Measurements from ENCODE around the gene SOHLH1. TPM values are rescaled to one million over a fixed set of nuclear protein-coding genes. Genes with fewer than 3 reads are reported as not detected.

SOHLH1 gene
- total RNA-seq, 1 experiment from 2014 or later, result not detected

DNA sequence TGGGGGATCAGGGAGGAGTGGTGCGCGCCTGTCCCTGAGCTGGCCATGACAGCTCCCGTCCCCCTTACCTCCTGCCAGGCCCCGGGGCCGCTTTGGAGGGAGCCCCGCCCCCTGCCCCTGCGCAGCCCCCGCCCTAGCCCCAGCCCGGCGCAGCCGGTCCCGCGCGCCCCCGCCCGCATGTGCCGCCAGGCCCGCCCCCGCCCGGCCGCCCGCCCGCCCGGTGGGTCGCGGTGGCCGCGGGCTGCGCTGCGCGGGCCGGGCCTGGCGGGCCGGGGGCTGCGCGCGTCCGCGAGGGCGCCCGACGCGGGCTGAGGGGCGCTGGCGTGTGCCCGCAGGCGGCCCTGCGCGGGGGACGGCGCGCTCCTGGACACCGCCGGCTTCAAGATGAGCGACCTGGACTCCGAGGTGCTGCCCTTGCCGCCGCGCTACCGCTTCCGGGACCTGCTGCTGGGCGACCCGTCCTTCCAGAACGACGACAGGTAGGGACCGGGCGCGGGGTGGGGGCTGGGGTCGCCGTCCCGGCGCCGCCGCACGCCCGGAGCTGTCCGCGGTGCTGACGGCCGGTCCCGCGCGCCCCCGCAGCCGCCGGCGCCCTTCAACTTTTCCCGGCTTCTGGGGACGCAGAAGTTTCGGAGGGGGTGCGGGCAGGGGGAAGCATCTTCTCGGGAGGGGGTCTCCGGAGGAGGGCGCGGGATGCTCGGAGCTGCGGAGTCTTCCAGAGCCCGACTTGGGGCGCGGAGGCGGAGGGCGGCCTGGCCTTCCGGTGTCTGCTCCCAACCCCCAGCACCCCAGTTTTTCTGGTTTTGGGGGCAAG, 15.2 kb upstream of the SOHLH1 start:
- ATAC-seq (no peak), DNase-seq (ENCODE audit: low read depth, low spot score) (no peak)
- ChIA-PET RAD21 (ENCODE audit: low non-redundant PET in 1 of 2, low total read pairs in 2 of 2, uncharacterized antibody in 2 of 2, unreplicated experiment in 2 of 2) (no interaction called here), POLR2A (no interaction called here), CTCF (no interaction called here)
- intact Hi-C loops (cut with micrococcal nuclease), result no loop called here
- Histone ChIP-seq H3K4me2 (ENCODE audit: low read length) (no peak overlapping the region), H2AFZ (ENCODE audit: low read depth, low read length, poor library complexity, severe bottlenecking) (no peak overlapping the region), H3K9ac (ENCODE audit: low read length) (no peak overlapping the region), H3K27me3 (ENCODE audit: insufficient read depth, low read length) (0 out of 2 replicates have a peak, but pooled peaks cover 3% of the 10 kb centered on the region), H4K20me1 (ENCODE audit: insufficient read depth) (no peaks in the 10 kb centered on the region), H3K36me3 (ENCODE audit: control insufficient read depth in 1 of 2, insufficient read depth in 2 of 2, low read length in 2 of 2) (no peaks in the 10 kb centered on the region), H3K27ac (ENCODE audit: low read depth, low read length) (no peak overlapping the region), H3K4me1 (ENCODE audit: control insufficient read depth in 1 of 2, insufficient read depth in 2 of 2, low read length in 2 of 2) (peaks cover 6 to 12% of the 10 kb centered on the region in 2 experiments; a peak in 3 of 4 replicates), H3K79me2 (ENCODE audit: insufficient read depth, low read length) (no peaks in the 10 kb centered on the region), H3K9me2 (ENCODE audit: insufficient read depth) (no peaks in the 10 kb centered on the region), H3K9me3 (ENCODE audit: control insufficient read depth in 1 of 2, insufficient read depth in 1 of 2, low read depth in 1 of 2, low read length in 2 of 2) (no peaks in the 10 kb centered on the region), H3K4me3 (replicated peaks in 1 of 2; ENCODE audit: low read depth in 1 of 2, low read length in 2 of 2) (no peak overlapping the region)
- no peak for TF ChIP-seq SRF (IDR thresholded peaks at IDR 0.05; ENCODE audit: low read depth)
- TF ChIP-seq, protein P1, sequence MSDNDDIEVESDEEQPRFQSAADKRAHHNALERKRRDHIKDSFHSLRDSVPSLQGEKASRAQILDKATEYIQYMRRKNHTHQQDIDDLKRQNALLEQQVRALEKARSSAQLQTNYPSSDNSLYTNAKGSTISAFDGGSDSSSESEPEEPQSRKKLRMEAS (IDR thresholded peaks at IDR 0.05), result no peak
- TF ChIP-seq EZH2phosphoT487 (IDR thresholded peaks at IDR 0.05; ENCODE audit: borderline replicate concordance), result no peak
- BruUV-seq (replicated peaks), result no TSS peak

DNA sequence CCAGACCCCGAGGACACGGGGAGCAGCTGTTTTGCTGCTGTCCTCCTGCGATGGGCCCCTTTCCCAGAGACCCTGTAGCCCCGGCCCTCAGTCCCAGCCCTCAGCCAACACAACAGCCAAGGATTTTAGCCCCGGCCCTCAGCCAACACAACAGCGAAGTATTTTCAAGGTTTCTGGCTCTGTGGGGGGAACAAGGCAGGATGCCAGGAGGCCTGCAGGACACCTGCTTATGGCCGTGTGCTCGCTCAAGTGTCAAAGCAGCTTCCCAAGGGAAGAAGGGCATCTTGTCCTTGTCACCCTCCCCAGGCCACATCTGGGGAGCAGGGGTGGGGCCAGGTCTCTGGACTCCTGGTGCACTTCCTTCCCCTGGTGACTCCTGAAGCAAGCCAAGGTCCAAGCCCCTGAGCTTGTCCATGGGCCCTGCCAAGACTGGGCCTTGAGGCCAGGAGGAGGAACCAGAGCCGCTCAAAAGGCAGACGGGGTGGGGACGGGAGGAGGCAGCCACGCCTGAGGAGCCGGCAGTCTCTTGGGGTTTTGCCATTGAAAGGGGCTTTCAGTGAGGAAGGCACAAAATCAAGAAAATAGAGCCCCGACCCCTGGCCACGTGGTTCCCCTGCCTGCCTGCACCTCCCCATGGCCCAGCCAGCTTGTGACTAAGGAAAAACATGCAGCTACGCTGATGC, 13.5 kb upstream of the SOHLH1 start:
- Histone ChIP-seq H3K79me2 (ENCODE audit: insufficient read depth, low read length) (no peaks in the 10 kb centered on the region), H2AFZ (ENCODE audit: low read depth, low read length, poor library complexity, severe bottlenecking) (no peak overlapping the region), H3K27ac (ENCODE audit: low read depth, low read length) (no peak overlapping the region), H4K20me1 (ENCODE audit: insufficient read depth) (no peaks in the 10 kb centered on the region), H3K27me3 (ENCODE audit: insufficient read depth, low read length) (peaks cover 13% of the 10 kb centered on the region; the same call in 1 of the 2 replicates), H3K9me2 (ENCODE audit: insufficient read depth) (no peaks in the 10 kb centered on the region), H3K9ac (ENCODE audit: low read length) (no peak overlapping the region), H3K36me3 (ENCODE audit: control insufficient read depth in 1 of 2, insufficient read depth in 2 of 2, low read length in 2 of 2) (no peaks in the 10 kb centered on the region), H3K4me1 (ENCODE audit: control insufficient read depth in 1 of 2, insufficient read depth in 2 of 2, low read length in 2 of 2) (no peaks in the 10 kb centered on the region), H3K9me3 (ENCODE audit: control insufficient read depth in 1 of 2, insufficient read depth in 1 of 2, low read depth in 1 of 2, low read length in 2 of 2) (no peaks in the 10 kb centered on the region), H3K4me2 (ENCODE audit: low read length) (no peak overlapping the region), H3K4me3 (replicated peaks in 1 of 2; ENCODE audit: low read depth in 1 of 2, low read length in 2 of 2) (no peak overlapping the region)
- ChIA-PET RAD21 (ENCODE audit: low non-redundant PET in 1 of 2, low total read pairs in 2 of 2, uncharacterized antibody in 2 of 2, unreplicated experiment in 2 of 2) (no interaction called here), POLR2A (no interaction called here), CTCF (no interaction called here)
- BruUV-seq (replicated peaks), result no TSS peak
- no peak for TF ChIP-seq RAD21 (IDR thresholded peaks at IDR 0.05; ENCODE audit: low read depth)
- TF ChIP-seq EZH2 (IDR thresholded peaks at IDR 0.05), result no peak
- TF ChIP-seq ELF1 (IDR thresholded peaks at IDR 0.05; ENCODE audit: borderline replicate concordance, low read depth), result no peak
- no peak for TF ChIP-seq TCF7L2 (IDR thresholded peaks at IDR 0.05; ENCODE audit: borderline replicate concordance, extremely low read depth, insufficient read depth, insufficient read length)
- TF ChIP-seq ZNF274 (IDR thresholded peaks at IDR 0.05; ENCODE audit: low read depth, low read length), result no peak
- intact Hi-C loops (cut with micrococcal nuclease), result no loop called here
- no peak for ATAC-seq
- no peak for DNase-seq (ENCODE audit: low read depth, low spot score)

All from HCT116 (cell line).